PC-3 (cell line): Measurements from ENCODE around the gene EDNRA.

Source experiments
- EZH2phosphoT487 ChIP-seq: fragments of 300-600 bp; sonication (generic); IDR thresholded peaks from 2 replicates; pipeline ENCODE4 v1.6.1; 2018; ENCODE audit warnings: mild to moderate bottlenecking, antibody characterized with exemption, low read length, borderline replicate concordance
- TF ChIP-seq, protein P1 (sequence below): fragments of 300-600 bp; sonication (generic); conservative IDR thresholded peaks from 2 replicates; pipeline ENCODE4 v1.5.1; 2017; ENCODE audit warnings: antibody characterized with exemption, low read depth, mild to moderate bottlenecking, low read length

DNA sequence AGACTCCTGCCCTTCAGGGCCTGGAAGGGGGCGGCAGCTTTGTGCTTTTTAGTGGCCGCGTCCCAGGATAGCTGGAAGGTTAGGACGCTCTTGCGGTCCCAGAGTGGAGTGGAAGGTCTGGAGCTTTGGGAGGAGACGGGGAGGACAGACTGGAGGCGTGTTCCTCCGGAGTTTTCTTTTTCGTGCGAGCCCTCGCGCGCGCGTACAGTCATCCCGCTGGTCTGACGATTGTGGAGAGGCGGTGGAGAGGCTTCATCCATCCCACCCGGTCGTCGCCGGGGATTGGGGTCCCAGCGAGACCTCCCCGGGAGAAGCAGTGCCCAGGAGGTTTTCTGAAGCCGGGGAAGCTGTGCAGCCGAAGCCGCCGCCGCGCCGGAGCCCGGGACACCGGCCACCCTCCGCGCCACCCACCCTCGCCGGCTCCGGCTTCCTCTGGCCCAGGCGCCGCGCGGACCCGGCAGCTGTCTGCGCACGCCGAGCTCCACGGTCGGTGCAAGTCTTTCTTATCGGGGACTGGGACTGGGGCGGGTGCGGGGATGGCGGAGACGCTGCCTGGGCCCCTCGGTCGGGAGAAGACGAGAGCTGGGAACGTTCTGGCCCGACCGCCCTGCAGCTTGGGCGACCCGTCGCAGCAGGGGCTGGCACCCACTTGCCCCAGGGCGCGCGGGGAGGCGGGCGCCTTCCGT lies at the start of gene EDNRA:
- TF ChIP-seq, protein P1, sequence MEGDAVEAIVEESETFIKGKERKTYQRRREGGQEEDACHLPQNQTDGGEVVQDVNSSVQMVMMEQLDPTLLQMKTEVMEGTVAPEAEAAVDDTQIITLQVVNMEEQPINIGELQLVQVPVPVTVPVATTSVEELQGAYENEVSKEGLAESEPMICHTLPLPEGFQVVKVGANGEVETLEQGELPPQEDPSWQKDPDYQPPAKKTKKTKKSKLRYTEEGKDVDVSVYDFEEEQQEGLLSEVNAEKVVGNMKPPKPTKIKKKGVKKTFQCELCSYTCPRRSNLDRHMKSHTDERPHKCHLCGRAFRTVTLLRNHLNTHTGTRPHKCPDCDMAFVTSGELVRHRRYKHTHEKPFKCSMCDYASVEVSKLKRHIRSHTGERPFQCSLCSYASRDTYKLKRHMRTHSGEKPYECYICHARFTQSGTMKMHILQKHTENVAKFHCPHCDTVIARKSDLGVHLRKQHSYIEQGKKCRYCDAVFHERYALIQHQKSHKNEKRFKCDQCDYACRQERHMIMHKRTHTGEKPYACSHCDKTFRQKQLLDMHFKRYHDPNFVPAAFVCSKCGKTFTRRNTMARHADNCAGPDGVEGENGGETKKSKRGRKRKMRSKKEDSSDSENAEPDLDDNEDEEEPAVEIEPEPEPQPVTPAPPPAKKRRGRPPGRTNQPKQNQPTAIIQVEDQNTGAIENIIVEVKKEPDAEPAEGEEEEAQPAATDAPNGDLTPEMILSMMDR = no peak
- TF ChIP-seq EZH2phosphoT487 = no peak
